DND-41 (cell line): ENCODE data around the gene ANKRD6.

Experiments
- ATAC-seq: fragments of 200-7000 bp; cut with Tn5 transposase; 3 replicates; pipeline ENCODE4 v1.9.1; 2021; ENCODE audit warnings: low read depth; ENCODE audit not compliant: insufficient read depth
- DNase-seq: peaks from one replicate; pipeline ENCODE4 v3.0.0-alpha.2; 2020
- H2AFZ ChIP-seq: 2 replicates; pipeline ENCODE4 v1.6.0; 2012; ENCODE audit warnings: low read depth, low read length
- H3K27ac ChIP-seq: 2 replicates; pipeline ENCODE4 v1.5.1; 2012; ENCODE audit warnings: low read length, inconsistent platforms
- H3K27me3 ChIP-seq: fragments of 200-600 bp; sonication (generic); 2 replicates; pipeline ENCODE4 v1.6.0; 2012; ENCODE audit warnings: low read length, mild to moderate bottlenecking, inconsistent platforms; ENCODE audit not compliant: insufficient read depth, poor library complexity
- H3K36me3 ChIP-seq: 2 replicates; pipeline ENCODE4 v1.5.1; 2012; ENCODE audit warnings: low read length, inconsistent platforms; ENCODE audit not compliant: insufficient read depth
- H3K4me1 ChIP-seq: 2 replicates; pipeline ENCODE4 v1.5.1; 2012; ENCODE audit warnings: mild to moderate bottlenecking, low read length; ENCODE audit not compliant: insufficient read depth
- H3K4me2 ChIP-seq: 2 replicates; pipeline ENCODE4 v1.6.0; 2012; ENCODE audit warnings: mild to moderate bottlenecking, moderate library complexity, low read length, inconsistent platforms; ENCODE audit not compliant: insufficient read depth
- H3K4me3 ChIP-seq, 2 experiments: fragments of 200-600 bp in 1 of 2; shearing (Covaris generic) in 1 of 2; 2 replicates each; pipeline ENCODE4 v1.5.1; 2012 to 2016; ENCODE audit warnings: inconsistent platforms in 2 of 2, low read length in 2 of 2, mild to moderate bottlenecking in 2 of 2, low read depth in 1 of 2, moderate library complexity in 1 of 2
- H3K79me2 ChIP-seq: 2 replicates; pipeline ENCODE4 v1.6.0; 2012; ENCODE audit warnings: low read length, inconsistent platforms; ENCODE audit not compliant: insufficient read depth
- H3K9ac ChIP-seq: 2 replicates; pipeline ENCODE4 v1.6.0; 2012; ENCODE audit warnings: low read depth, mild to moderate bottlenecking, inconsistent platforms, low read length, moderate library complexity
- H3K9me3 ChIP-seq: 2 replicates; pipeline ENCODE4 v1.5.1; 2012; ENCODE audit warnings: low read length, moderate library complexity, mild to moderate bottlenecking, inconsistent platforms; ENCODE audit not compliant: insufficient read depth, severe bottlenecking
- H4K20me1 ChIP-seq: 2 replicates; pipeline ENCODE4 v1.6.0; 2012; ENCODE audit warnings: low read length; ENCODE audit not compliant: insufficient read depth
- CTCF ChIP-seq: IDR thresholded peaks from 2 replicates; pipeline ENCODE4 v1.5.1; 2012; ENCODE audit warnings: borderline replicate concordance, low read length, moderate library complexity, mild to moderate bottlenecking; ENCODE audit not compliant: poor library complexity, severe bottlenecking; ENCODE audit errors: extremely low read depth
- EZH2 ChIP-seq: IDR thresholded peaks from 3 replicates; pipeline ENCODE4 v1.6.1; 2012; ENCODE audit warnings: borderline replicate concordance, low read depth, mild to moderate bottlenecking, moderate library complexity, low read length, inconsistent platforms; ENCODE audit not compliant: severe bottlenecking

Gene ANKRD6

GRCh38 chr6:89660981-89661380 is 228.0 kb downstream of the ANKRD6 start:
- Histone ChIP-seq H3K36me3 (peaks cover 83% of the 10 kb centered on the region), H3K4me2 (no peak overlapping the region), H3K4me1 (no peaks in the 10 kb centered on the region), H3K79me2 (no peaks in the 10 kb centered on the region), H3K27me3 (no peaks in the 10 kb centered on the region), H3K4me3 (no peak overlapping the region), H3K27ac (no peak overlapping the region), H3K9ac (no peak overlapping the region), H3K9me3 (no peaks in the 10 kb centered on the region), H2AFZ (no peak overlapping the region), H4K20me1 (no peaks in the 10 kb centered on the region; the same call in 1 of the 2 replicates)
- TF ChIP-seq EZH2 = no peak
- TF ChIP-seq CTCF = no peak
- no peak for DNase-seq
- ATAC-seq = no peak

GRCh38 chr6:89661559-89661958 is 228.6 kb downstream of the ANKRD6 start:
- Histone ChIP-seq H2AFZ (no peak overlapping the region), H3K36me3 (peaks cover 84% of the 10 kb centered on the region), H3K9me3 (no peaks in the 10 kb centered on the region), H3K4me2 (no peak overlapping the region), H3K79me2 (no peaks in the 10 kb centered on the region), H3K27ac (no peak overlapping the region), H3K9ac (no peak overlapping the region), H4K20me1 (no peaks in the 10 kb centered on the region; the same call in 1 of the 2 replicates), H3K4me1 (no peaks in the 10 kb centered on the region), H3K4me3 (no peak overlapping the region), H3K27me3 (no peaks in the 10 kb centered on the region)
- ATAC-seq (no peak), DNase-seq (no peak)
- TF ChIP-seq EZH2 (no peak), CTCF (no peak)

- Histone ChIP-seq H3K79me2 (no peaks in the 10 kb centered on the region), H3K27ac (no peak overlapping the region), H3K36me3 (peaks cover 82% of the 10 kb centered on the region), H3K27me3 (no peaks in the 10 kb centered on the region), H3K4me2 (no peak overlapping the region), H3K9me3 (no peaks in the 10 kb centered on the region), H3K4me3 (no peak overlapping the region), H3K4me1 (no peaks in the 10 kb centered on the region), H2AFZ (no peak overlapping the region), H3K9ac (no peak overlapping the region), H4K20me1 (no peaks in the 10 kb centered on the region; the same call in 1 of the 2 replicates)
- TF ChIP-seq CTCF (no peak), EZH2 (no peak)
- ATAC-seq (no peak), DNase-seq (no peak)
Observed at GRCh38 chr6:89662659-89663223, 229.8 kb downstream of the ANKRD6 start.
